ENCODE data around the gene MICAL3.

The MICAL3 gene

DNA sequence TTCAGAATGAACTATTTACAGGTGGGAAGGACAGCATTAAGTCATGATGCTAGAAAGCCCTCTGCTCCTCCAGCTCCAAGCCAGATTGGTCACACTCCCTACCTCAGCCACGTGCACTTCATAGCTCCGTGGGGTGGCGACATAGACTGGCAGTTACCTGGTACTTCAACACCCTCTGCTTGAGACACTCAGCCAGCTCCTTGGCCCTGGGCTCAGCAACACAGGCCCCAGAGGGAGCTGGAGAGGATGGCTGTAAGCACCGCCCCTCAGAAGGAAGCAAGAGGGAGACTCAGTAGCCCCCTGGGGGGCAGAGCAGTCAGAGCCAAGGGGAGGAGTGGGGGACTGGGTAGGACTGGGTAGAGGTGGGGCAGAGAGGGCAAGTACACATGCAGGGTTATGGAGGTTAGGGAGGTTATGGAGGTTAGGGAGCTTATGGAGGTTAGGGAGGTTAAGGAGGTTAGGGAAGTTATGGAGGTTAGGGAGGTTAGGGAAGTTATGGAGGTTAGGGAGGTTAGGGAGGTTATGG is 148.0 kb downstream of the MICAL3 start:
- Histone ChIP-seq H3K9ac (ENCODE audit: low read length) (no peak overlapping the region), H3K4me1 (ENCODE audit: low read length) (no peaks in the 10 kb centered on the region), H3K9me2 (replicated peaks; ENCODE audit: insufficient read depth, low read length) (no peaks in the 10 kb centered on the region), H3K9me3 (replicated peaks; ENCODE audit: insufficient read depth, low read length) (no peaks in the 10 kb centered on the region), H4K20me1 (ENCODE audit: insufficient read depth, low read length) (no peaks in the 10 kb centered on the region), H3K4me2 (ENCODE audit: low read depth, low read length) (no peak overlapping the region), H3K4me3 (ENCODE audit: low read length) (no peak overlapping the region), H2AFZ (ENCODE audit: low read length) (no peak overlapping the region), H3K27me3 (replicated peaks; ENCODE audit: insufficient read depth, low read length) (no peaks in the 10 kb centered on the region), H3K27ac (ENCODE audit: low read length) (no peak overlapping the region), H3K36me3 (replicated peaks; ENCODE audit: insufficient read depth, low read length) (0 out of 2 replicates have a peak, but pooled peaks cover 2% of the 10 kb centered on the region), H3F3A (ENCODE audit: insufficient read depth, low read length) (no peaks in the 10 kb centered on the region), H3K79me2 (ENCODE audit: low read length) (no peaks in the 10 kb centered on the region)
- no peak for TF ChIP-seq EZH2 (optimal IDR thresholded peaks at IDR 0.05; ENCODE audit: low read depth, low read length)
- TF ChIP-seq, protein P1, sequence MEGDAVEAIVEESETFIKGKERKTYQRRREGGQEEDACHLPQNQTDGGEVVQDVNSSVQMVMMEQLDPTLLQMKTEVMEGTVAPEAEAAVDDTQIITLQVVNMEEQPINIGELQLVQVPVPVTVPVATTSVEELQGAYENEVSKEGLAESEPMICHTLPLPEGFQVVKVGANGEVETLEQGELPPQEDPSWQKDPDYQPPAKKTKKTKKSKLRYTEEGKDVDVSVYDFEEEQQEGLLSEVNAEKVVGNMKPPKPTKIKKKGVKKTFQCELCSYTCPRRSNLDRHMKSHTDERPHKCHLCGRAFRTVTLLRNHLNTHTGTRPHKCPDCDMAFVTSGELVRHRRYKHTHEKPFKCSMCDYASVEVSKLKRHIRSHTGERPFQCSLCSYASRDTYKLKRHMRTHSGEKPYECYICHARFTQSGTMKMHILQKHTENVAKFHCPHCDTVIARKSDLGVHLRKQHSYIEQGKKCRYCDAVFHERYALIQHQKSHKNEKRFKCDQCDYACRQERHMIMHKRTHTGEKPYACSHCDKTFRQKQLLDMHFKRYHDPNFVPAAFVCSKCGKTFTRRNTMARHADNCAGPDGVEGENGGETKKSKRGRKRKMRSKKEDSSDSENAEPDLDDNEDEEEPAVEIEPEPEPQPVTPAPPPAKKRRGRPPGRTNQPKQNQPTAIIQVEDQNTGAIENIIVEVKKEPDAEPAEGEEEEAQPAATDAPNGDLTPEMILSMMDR (IDR thresholded peaks at IDR 0.05; ENCODE audit: low read length) = no peak
- TF ChIP-seq EZH2phosphoT487 (IDR thresholded peaks at IDR 0.05; ENCODE audit: low read length) = no peak
- no peak for DNase-seq

GRCh38 chr22:17875631-17876030 is 148.7 kb downstream of the MICAL3 start:
- H3K9me2 ChIP-seq (replicated peaks; ENCODE audit: insufficient read depth, low read length) = no peaks in the 10 kb centered on the region
- H3K36me3 ChIP-seq (replicated peaks; ENCODE audit: insufficient read depth, low read length) = 0 out of 2 replicates have a peak, but pooled peaks cover 9% of the 10 kb centered on the region
- H2AFZ ChIP-seq (ENCODE audit: low read length) = no peak overlapping the region
- no peak overlapping the region for H3K4me3 ChIP-seq (ENCODE audit: low read length)
- TF ChIP-seq EZH2phosphoT487 (IDR thresholded peaks at IDR 0.05; ENCODE audit: low read length) (no peak), EZH2 (optimal IDR thresholded peaks at IDR 0.05; ENCODE audit: low read depth, low read length) (no peak)
- TF ChIP-seq, protein P1 (IDR thresholded peaks at IDR 0.05; ENCODE audit: low read length) = no peak
- H4K20me1 ChIP-seq (ENCODE audit: insufficient read depth, low read length) = no peaks in the 10 kb centered on the region
- H3K79me2 ChIP-seq (ENCODE audit: low read length) = no peaks in the 10 kb centered on the region
- H3K27ac ChIP-seq (ENCODE audit: low read length) = no peak overlapping the region
- H3K9me3 ChIP-seq (replicated peaks; ENCODE audit: insufficient read depth, low read length) = no peaks in the 10 kb centered on the region
- no peak for DNase-seq
- no peaks in the 10 kb centered on the region for H3K4me1 ChIP-seq (ENCODE audit: low read length)
- no peak overlapping the region for H3K4me2 ChIP-seq (ENCODE audit: low read depth, low read length)
- no peak overlapping the region for H3K9ac ChIP-seq (ENCODE audit: low read length)
- no peaks in the 10 kb centered on the region for H3F3A ChIP-seq (ENCODE audit: insufficient read depth, low read length)
- H3K27me3 ChIP-seq (replicated peaks; ENCODE audit: insufficient read depth, low read length) = no peaks in the 10 kb centered on the region

DNA sequence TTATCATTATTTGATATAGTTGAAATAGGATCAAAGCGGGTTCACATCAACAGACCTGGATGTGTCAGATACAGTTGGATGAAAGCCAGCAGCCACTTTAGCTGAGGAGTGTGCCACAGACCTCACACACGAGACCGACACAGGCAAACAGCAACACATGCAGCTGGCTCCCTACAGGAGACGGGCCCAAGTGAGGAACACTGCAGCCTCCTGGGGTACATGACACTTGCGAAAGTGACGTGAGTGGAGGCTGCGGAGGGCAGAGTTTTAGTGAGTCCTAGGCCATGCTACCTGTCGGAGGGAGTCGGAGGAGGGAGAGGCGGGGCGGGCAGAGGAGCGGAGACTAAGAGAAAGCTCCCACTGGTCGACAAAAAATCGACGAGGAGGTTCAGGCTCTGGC is 149.2 kb downstream of the MICAL3 start:
- H3K9me3 ChIP-seq (replicated peaks; ENCODE audit: insufficient read depth, low read length) = no peaks in the 10 kb centered on the region
- H3K36me3 ChIP-seq (replicated peaks; ENCODE audit: insufficient read depth, low read length) = 0 out of 2 replicates have a peak, but pooled peaks cover 9% of the 10 kb centered on the region
- no peak overlapping the region for H3K4me2 ChIP-seq (ENCODE audit: low read depth, low read length)
- no peak for DNase-seq
- no peak for TF ChIP-seq EZH2 (optimal IDR thresholded peaks at IDR 0.05; ENCODE audit: low read depth, low read length)
- TF ChIP-seq, protein P1 (IDR thresholded peaks at IDR 0.05; ENCODE audit: low read length) = no peak
- no peak for TF ChIP-seq EZH2phosphoT487 (IDR thresholded peaks at IDR 0.05; ENCODE audit: low read length)
- H3F3A ChIP-seq (ENCODE audit: insufficient read depth, low read length) = no peaks in the 10 kb centered on the region
- H3K27me3 ChIP-seq (replicated peaks; ENCODE audit: insufficient read depth, low read length) = no peaks in the 10 kb centered on the region
- H3K79me2 ChIP-seq (ENCODE audit: low read length) = no peaks in the 10 kb centered on the region
- H4K20me1 ChIP-seq (ENCODE audit: insufficient read depth, low read length) = no peaks in the 10 kb centered on the region
- H3K9ac ChIP-seq (ENCODE audit: low read length) = no peak overlapping the region
- H3K4me3 ChIP-seq (ENCODE audit: low read length) = no peak overlapping the region
- no peaks in the 10 kb centered on the region for H3K9me2 ChIP-seq (replicated peaks; ENCODE audit: insufficient read depth, low read length)
- H3K27ac ChIP-seq (ENCODE audit: low read length) = no peak overlapping the region
- H3K4me1 ChIP-seq (ENCODE audit: low read length) = no peaks in the 10 kb centered on the region
- H2AFZ ChIP-seq (ENCODE audit: low read length) = no peak overlapping the region

All from MM.1S (cell line).